GM18951 (cell line): ENCODE results near the gene FGF3.

Source experiments
- POLR2A ChIP-seq: IDR thresholded peaks from 4 replicates; pipeline ENCODE4 v1.6.1; 2011; ENCODE audit warnings: mild to moderate bottlenecking; ENCODE audit not compliant: insufficient read length, insufficient read depth; ENCODE audit errors: extremely low read depth
- in situ Hi-C: fragments of 300-500 bp; cut with MboI; formaldehyde crosslinking; loops from one replicate; pipeline ENCODE4 v1.12.0; 2022; ENCODE audit warnings: low sequenced_read_pairs, mixed read lengths, inconsistent platforms; ENCODE audit not compliant: unreplicated experiment

Gene FGF3

DNA sequence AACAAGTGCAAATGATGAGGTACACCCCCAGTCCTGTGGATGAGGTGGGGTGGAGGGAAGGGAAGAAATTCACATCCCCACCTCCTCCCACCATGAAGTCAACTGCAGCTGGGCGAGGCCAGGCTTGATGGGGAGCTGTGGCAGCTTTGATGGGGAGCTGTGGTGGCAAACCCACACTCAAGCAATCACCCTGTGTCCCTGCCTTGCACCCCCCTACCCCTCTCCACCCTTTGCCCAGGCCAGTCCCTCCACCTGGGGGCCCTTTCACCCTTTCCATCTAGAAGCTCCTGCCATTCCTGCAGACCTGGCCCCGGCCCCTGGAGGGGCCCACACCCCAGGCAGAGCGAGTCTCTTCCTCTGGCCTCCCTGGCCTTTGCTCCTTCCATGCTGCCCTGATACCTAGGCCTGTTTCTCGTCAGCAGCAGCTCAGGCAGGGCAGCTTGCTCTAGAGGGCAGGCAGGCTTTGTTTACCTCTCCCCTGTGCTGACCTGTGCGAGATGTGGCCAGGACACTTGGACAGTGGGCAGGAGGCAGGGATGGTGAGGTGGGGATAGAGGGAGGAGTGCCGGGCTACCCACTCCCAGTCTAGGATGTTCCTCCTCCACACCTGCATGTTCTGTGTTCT is 4.5 kb upstream of the FGF3 start:
- no peak for TF ChIP-seq POLR2A
- in situ Hi-C loops = no loop called here

DNA sequence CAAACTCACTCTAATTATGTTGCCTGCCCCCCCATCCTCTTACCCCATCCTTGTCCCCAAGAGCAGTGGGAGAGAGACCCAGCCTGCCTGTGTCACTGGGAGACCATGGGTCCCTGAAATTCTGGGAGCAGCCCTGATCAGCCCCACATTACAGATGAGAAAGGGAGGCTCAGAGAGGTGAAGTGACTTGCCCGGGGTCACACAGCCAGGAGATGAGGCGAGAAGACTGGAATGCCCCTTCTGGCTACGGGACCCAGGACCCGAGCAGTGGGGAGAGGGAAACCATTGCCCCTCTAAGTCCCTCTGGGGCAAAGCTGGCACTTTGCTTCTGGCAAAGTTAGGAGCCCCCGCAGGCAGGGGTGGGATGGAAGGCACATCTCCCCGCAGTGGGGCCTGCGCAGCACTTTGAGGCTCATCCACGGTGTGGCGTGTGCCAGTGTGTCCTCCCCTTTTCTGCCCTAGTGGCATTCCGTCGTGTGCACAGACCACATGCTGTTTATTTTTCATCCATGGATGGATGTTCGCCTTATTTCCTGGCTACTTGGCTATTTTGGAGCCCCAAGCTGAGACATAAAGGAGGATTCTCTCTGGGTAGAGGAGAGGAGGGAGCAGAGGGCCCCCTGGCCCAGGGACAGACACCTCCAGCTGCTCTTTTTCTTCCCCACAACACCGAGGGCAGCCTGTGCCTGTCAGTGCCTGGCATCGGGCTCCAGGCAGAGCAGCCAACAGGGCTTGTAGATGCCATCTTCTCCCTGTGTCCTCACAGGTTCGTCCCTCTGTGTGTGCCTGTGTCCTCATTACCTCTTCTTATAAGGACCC is 3.7 kb upstream of the FGF3 start:
- in situ Hi-C loops = no loop called here
- no peak for TF ChIP-seq POLR2A

DNA sequence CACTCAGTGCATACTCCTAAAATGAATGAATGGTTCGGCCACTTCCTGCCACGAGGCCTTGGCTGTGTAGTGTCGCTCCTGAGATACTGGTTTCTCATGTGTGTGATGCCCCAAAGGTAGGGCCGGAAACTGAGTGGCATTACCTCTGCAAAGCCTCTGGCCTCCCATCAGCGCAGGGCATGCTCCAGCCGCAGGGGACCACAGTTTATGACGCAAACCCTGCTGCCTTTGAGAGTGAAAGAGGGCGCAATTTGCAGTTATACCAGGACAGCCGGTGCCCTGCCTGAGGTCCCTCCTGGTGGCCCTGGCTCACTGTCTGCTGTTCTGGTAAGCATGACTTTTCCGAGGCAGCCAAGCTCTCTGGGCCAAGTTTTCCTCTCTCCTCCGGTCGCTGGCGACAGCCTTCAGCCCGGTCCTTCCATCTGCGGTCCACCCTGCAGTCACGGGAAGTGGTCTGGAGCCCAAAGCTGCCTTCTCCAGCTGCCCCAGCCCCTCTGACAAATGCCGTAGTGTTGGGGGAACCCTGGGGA is 2.4 kb upstream of the FGF3 start:
- no peak for TF ChIP-seq POLR2A
- in situ Hi-C loops = no loop called here

DNA sequence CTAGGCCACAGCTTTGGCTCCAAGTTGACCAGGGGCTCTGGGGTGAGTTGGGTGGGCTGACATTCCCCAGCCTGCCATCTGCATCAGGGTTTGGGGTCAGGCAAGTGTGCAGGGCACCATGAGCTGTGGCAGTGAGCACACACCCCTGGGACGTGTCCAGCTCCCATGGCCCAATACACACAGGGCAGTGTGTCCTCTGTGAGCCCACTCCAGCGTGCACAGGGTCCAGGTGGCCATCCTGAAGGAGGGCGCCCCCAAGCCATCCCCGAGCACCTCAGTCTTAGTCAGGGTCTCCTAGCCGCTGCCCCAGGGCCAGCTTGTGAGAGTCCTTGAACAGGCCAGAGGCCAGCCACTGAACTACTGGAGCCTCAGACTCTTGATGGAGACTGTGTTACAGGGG is 1.2 kb upstream of the FGF3 start:
- TF ChIP-seq POLR2A = no peak
- in situ Hi-C loops = no loop called here

DNA sequence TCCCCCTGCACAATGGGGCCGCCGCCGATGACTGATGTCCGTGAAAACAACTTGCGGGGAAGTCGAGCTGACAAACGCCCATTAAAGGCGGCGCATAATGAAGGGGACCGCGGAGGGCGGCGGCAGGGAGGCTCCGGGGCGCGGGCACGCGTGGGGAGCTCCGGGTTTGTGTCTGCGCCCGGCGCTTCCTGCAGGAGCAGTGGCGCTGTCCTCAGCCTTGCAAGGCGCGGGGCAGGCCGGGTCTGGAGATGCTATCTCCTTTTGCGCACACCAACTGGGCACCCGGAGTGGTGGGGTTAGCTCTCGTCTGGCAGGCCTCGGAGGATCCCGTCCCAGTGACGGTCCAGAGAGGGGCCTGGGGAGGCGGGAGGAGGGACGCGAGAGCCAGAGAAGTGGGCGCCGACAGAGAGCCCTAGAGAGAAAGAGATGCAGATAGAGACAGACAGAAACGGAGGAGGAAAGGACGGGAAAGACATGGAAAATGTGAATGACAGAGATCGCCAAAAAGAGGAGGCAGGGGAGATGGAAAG is 390 bp upstream of the FGF3 start:
- in situ Hi-C loops = no loop called here
- TF ChIP-seq POLR2A = no peak

DNA sequence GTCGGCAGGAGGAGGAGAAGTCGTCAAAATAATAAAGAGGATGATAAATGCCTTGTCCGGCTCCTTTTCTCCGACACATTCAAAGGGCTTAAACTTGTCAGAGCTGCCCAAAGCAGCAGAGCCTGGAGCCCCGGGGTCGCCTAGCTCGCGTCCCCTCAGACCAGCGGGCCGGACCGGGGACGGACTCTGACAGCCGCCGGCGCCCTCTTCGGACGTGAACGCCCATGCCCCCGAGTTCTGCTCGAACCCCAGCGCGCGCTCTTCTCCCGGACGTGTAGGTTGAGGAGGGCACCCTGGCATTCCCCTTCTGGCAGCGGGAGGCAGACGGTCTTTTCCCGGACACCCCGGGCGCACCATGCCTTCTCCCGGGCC is 999 bp downstream of the FGF3 start:
- in situ Hi-C loops = no loop called here

DNA sequence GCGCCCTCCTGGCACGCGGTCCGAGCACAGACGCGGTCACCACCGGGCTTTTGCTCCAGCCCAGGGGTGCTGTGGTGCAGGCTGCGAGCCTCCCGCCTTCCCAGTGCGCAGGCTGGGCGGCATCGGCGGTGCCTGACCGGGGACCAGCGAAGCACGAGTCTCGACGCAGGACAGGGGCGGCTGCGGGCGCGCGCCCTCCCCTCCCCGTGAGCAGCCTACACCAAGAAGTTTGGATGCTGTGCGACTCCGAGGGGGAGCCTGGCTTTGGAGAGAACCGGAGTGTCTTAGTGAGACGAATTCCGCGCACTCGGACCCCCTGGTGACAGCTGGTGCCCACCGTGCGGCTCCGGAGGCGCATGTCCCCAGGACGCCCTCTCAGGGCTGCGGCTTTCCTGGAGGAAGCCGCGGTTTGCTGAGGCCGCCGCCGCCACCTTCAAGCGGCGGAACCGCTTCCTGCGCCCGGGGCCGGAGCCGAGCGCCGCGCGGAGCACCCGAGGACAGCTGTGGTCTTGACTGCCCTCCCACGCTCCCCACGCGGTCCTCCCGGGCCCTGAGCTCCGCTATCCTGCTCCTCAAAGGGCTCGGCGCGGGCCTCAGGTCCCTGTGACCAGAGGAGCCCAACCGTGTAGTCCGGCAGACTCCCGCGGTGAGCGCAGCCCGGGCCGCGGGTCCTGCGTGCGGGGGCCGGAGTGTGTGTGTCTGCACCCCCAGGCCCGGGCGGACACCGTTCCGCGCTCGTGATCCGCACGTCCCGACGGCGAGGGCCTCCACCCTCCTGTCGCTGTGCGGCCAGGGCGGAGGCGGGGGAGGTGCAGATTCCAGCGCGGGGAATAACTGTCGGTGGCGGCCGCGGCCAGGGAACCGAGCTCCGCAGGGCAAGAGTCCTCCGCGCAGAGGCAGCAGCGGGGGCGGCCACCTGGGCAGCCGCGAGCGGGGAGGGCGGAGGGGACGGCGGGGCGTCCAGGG is 1.7 kb downstream of the FGF3 start:
- in situ Hi-C loops = no loop called here
- no peak for TF ChIP-seq POLR2A

More for the DNA sequence above, 999 bp downstream of the FGF3 start:
- no peak for TF ChIP-seq POLR2A

DNA sequence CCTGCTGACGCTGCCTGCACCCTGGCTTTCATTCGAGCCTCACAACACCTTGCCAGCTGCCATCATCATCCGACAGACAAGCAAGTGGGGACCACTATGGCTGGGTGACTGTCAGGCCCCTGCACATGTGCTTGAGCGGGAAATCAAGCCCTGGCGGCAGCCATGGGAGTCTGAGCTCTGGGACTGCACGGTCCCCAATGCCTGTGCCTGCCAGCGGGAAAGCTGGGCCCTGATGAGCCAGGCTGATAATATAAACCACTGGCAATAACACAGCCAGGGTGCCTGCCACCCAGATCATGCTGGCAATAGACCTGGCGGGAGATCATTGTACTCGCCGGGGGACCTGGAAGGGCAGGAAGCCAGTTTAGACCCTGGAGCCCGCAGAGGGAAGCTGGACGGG is 2.5 kb downstream of the FGF3 start:
- in situ Hi-C loops = no loop called here

DNA sequence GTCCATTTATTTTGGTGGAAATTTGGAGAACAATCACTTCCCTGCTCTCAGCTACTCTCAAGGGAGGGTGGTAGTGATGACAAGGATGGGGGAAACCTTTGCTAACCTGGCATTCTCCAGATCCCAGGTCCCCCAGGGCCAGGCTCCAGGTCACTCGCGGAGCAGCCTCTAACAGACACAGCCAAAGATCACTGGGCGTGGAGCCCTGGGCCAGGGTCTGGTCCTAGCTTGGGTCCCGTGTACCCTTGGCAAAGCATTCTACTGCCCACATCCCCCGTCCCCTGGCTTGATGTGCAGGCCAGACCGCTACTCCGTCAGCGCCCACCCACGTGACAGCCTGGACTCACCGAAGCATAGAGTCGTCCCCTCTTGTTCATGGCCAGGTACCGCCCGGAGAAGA is 3.2 kb downstream of the FGF3 start:
- in situ Hi-C loops = no loop called here
- no peak for TF ChIP-seq POLR2A

More for the DNA sequence above, 2.5 kb downstream of the FGF3 start:
- TF ChIP-seq POLR2A = no peak

DNA sequence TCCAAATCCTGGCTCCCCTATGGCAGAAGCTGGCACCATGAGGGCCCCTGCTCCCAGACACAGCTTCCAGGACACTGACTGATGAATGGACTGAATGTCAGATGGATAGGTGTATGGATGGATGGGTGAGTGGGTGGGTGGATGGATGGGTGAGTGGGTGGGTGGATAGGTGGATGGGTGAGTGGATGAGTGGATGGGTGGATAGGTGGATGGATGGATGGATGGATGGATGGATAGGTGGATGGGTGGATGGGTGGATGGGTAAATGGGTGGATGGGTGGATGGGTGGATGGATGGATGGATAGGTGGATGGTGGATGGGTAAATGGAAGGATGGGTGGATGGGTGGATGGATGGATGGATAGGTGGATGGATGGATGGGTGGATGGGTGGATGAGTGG is 4.3 kb downstream of the FGF3 start:
- in situ Hi-C loops = no loop called here

DNA sequence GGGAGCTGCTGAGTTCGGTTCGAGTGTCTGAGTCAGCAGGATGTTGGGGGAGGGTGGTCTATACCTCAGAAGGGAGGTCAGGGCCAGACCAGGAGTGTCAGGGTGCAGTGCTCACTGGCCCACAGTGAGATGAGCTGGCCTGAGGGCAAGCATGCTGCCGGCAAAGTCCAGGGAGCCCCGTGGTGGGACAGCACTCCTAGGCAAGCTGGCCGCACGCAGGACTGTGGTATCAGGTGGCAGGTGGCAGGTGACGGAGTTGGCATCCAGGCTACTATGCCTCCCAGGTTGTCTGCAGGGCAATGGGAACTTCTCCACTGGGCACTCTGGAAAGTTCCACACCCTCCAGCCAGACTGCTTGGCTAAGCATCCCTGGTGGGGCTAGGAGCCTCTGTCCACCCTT is 4.8 kb downstream of the FGF3 start:
- in situ Hi-C loops = no loop called here
- TF ChIP-seq POLR2A = no peak

More for the DNA sequence above, 4.3 kb downstream of the FGF3 start:
- TF ChIP-seq POLR2A = no peak

DNA sequence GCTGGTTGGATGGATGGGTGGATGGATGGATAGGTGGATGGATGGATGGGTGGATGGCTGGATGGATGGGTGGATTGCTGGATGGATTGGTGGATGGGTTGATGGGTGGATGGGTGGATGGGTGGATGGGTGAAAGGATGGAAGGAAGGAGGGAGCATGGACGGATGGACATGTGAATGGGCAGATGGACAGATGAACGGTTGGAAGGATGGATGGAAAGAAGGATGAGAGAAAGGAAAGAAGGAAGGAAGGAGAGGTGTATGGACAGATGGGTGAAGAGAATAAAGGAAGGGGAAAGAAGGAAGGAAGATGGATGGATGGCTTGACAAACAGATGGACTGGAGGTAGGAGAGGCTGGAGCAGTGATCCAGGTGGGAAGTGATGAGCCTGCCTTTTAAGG is 5.4 kb downstream of the FGF3 start:
- no peak for TF ChIP-seq POLR2A
- in situ Hi-C loops = no loop called here

DNA sequence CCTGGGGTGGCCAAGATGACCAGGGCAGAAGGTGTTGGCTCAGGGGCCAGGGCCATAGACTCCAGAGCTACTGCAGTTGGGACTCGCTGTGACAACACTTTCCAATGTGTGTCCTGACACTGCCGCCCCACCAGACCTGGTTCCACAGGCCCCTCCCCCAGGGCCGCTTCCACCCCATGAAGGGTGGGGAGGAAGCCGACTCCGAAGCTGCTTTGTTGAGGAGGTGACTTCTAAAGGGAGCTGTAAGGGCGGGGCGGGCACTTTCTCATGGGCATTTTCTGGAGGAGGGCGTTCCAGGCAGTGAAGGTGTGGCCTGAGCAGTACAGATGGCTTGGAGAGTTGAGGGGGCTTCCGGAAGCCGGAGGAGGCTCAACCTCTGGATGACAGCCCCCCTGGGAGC is 6.3 kb downstream of the FGF3 start:
- TF ChIP-seq POLR2A = no peak
- in situ Hi-C loops = no loop called here

DNA sequence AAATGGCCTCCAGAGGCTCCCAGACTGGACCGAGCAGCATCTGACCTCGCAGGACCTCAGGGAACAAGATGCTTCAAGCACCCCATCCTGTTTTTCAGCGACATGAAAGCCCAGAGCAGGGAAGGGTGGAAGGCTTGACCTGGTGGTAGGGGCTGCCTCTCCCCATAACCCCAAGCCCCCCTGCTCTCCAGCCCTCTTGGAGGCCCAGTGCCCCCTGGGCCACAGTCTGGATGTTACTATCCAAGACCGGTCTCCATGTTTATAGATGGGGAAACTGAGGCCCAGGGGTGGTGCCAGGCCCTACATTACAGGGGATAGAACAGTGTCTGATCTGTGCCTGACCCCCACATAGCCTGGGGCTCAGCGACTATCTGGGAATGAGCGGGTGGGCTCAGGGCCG is 7.0 kb downstream of the FGF3 start:
- no peak for TF ChIP-seq POLR2A
- in situ Hi-C loops = no loop called here
